ENCODE measurements around the gene LAMA5.

The LAMA5 gene

GRCh38 chr20:62273416-62273815 is 93.7 kb downstream of the LAMA5 start:
- DNase-seq (ENCODE audit: low spot score) = no peak
- Mint-ChIP-seq H3K27ac (no peak overlapping the region), H3K27me3 (ENCODE audit: low read depth) (no peaks in the 10 kb centered on the region), H3K4me1 (ENCODE audit: low read depth) (no peaks in the 10 kb centered on the region), H3K36me3 (ENCODE audit: low read depth) (peaks cover 16% of the 10 kb centered on the region), H3K4me3 (no peak overlapping the region), H3K9me3 (no peaks in the 10 kb centered on the region)

- no peaks in the 10 kb centered on the region for H3K4me1 Mint-ChIP-seq (ENCODE audit: low read depth)
- H3K36me3 Mint-ChIP-seq (ENCODE audit: low read depth) = peaks cover 19% of the 10 kb centered on the region
- H3K27me3 Mint-ChIP-seq (ENCODE audit: low read depth) = no peaks in the 10 kb centered on the region
- DNase-seq (ENCODE audit: low spot score) = no peak
- H3K4me3 Mint-ChIP-seq = no peak overlapping the region
- no peaks in the 10 kb centered on the region for H3K9me3 Mint-ChIP-seq
- H3K27ac Mint-ChIP-seq = no peak overlapping the region
Measured at GRCh38 chr20:62272200-62272599, 94.9 kb downstream of the LAMA5 start.

GRCh38 chr20:62269871-62270270 is 97.2 kb downstream of the LAMA5 start:
- Mint-ChIP-seq H3K9me3 (no peaks in the 10 kb centered on the region), H3K36me3 (ENCODE audit: low read depth) (peaks cover 25% of the 10 kb centered on the region), H3K27ac (no peak overlapping the region), H3K4me3 (no peak overlapping the region), H3K4me1 (ENCODE audit: low read depth) (no peaks in the 10 kb centered on the region), H3K27me3 (ENCODE audit: low read depth) (no peaks in the 10 kb centered on the region)
- no peak for DNase-seq (ENCODE audit: low spot score)

- DNase-seq (ENCODE audit: low spot score) = no peak
- H3K27me3 Mint-ChIP-seq (ENCODE audit: low read depth) = no peaks in the 10 kb centered on the region
- H3K9me3 Mint-ChIP-seq = no peaks in the 10 kb centered on the region
- H3K4me1 Mint-ChIP-seq (ENCODE audit: low read depth) = no peaks in the 10 kb centered on the region
- H3K36me3 Mint-ChIP-seq (ENCODE audit: low read depth) = peaks cover 24% of the 10 kb centered on the region
- no peak overlapping the region for H3K27ac Mint-ChIP-seq
- H3K4me3 Mint-ChIP-seq = no peak overlapping the region
Measured at GRCh38 chr20:62269378-62269777, 97.7 kb downstream of the LAMA5 start.

- H3K27ac Mint-ChIP-seq = no peak overlapping the region
- peaks cover 16% of the 10 kb centered on the region for H3K36me3 Mint-ChIP-seq (ENCODE audit: low read depth)
- DNase-seq (ENCODE audit: low spot score) = no peak
- no peaks in the 10 kb centered on the region for H3K27me3 Mint-ChIP-seq (ENCODE audit: low read depth)
- no peak overlapping the region for H3K4me3 Mint-ChIP-seq
- no peaks in the 10 kb centered on the region for H3K9me3 Mint-ChIP-seq
- no peaks in the 10 kb centered on the region for H3K4me1 Mint-ChIP-seq (ENCODE audit: low read depth)
Measured at GRCh38 chr20:62268228-62268900, 98.7 kb downstream of the LAMA5 start.

- no peaks in the 10 kb centered on the region for H3K27me3 Mint-ChIP-seq (ENCODE audit: low read depth)
- no peak overlapping the region for H3K4me3 Mint-ChIP-seq
- H3K27ac Mint-ChIP-seq = no peak overlapping the region
- H3K9me3 Mint-ChIP-seq = no peaks in the 10 kb centered on the region
- no peak for DNase-seq (ENCODE audit: low spot score)
- no peaks in the 10 kb centered on the region for H3K4me1 Mint-ChIP-seq (ENCODE audit: low read depth)
- peaks cover 11% of the 10 kb centered on the region for H3K36me3 Mint-ChIP-seq (ENCODE audit: low read depth)
Measured at GRCh38 chr20:62267543-62267942, 99.6 kb downstream of the LAMA5 start.

GRCh38 chr20:62266851-62267250 is 100.3 kb downstream of the LAMA5 start:
- DNase-seq (ENCODE audit: low spot score) = no peak
- no peaks in the 10 kb centered on the region for H3K27me3 Mint-ChIP-seq (ENCODE audit: low read depth)
- H3K27ac Mint-ChIP-seq = no peak overlapping the region
- H3K4me1 Mint-ChIP-seq (ENCODE audit: low read depth) = no peaks in the 10 kb centered on the region
- no peaks in the 10 kb centered on the region for H3K9me3 Mint-ChIP-seq
- H3K36me3 Mint-ChIP-seq (ENCODE audit: low read depth) = peaks cover 15% of the 10 kb centered on the region
- no peak overlapping the region for H3K4me3 Mint-ChIP-seq

- Mint-ChIP-seq H3K4me3 (no peak overlapping the region), H3K9me3 (no peaks in the 10 kb centered on the region), H3K36me3 (ENCODE audit: low read depth) (peaks cover 14% of the 10 kb centered on the region), H3K4me1 (ENCODE audit: low read depth) (no peaks in the 10 kb centered on the region), H3K27me3 (ENCODE audit: low read depth) (no peaks in the 10 kb centered on the region), H3K27ac (no peak overlapping the region)
- no peak for DNase-seq (ENCODE audit: low spot score)
Measured at GRCh38 chr20:62266340-62266739, 100.8 kb downstream of the LAMA5 start.

GRCh38 chr20:62265365-62265764 is 101.7 kb downstream of the LAMA5 start:
- H3K9me3 Mint-ChIP-seq = no peaks in the 10 kb centered on the region
- H3K36me3 Mint-ChIP-seq (ENCODE audit: low read depth) = peaks cover 14% of the 10 kb centered on the region
- no peak overlapping the region for H3K27ac Mint-ChIP-seq
- no peak overlapping the region for H3K4me3 Mint-ChIP-seq
- no peak for DNase-seq (ENCODE audit: low spot score)
- H3K4me1 Mint-ChIP-seq (ENCODE audit: low read depth) = no peaks in the 10 kb centered on the region
- H3K27me3 Mint-ChIP-seq (ENCODE audit: low read depth) = no peaks in the 10 kb centered on the region

GRCh38 chr20:62263396-62263795 is 103.7 kb downstream of the LAMA5 start:
- peaks cover 14% of the 10 kb centered on the region for H3K36me3 Mint-ChIP-seq (ENCODE audit: low read depth)
- H3K27ac Mint-ChIP-seq = no peak overlapping the region

GRCh38 chr20:62262064-62262463 is 105.0 kb downstream of the LAMA5 start:
- Mint-ChIP-seq H3K27ac (no peak overlapping the region), H3K4me3 (no peak overlapping the region), H3K36me3 (ENCODE audit: low read depth) (peaks cover 11% of the 10 kb centered on the region), H3K9me3 (no peaks in the 10 kb centered on the region), H3K27me3 (ENCODE audit: low read depth) (no peaks in the 10 kb centered on the region), H3K4me1 (ENCODE audit: low read depth) (no peaks in the 10 kb centered on the region)
- no peak for DNase-seq (ENCODE audit: low spot score)

More at GRCh38 chr20:62263396-62263795, 103.7 kb downstream of the LAMA5 start:
- Mint-ChIP-seq H3K9me3 (no peaks in the 10 kb centered on the region), H3K27me3 (ENCODE audit: low read depth) (no peaks in the 10 kb centered on the region), H3K4me3 (no peak overlapping the region), H3K4me1 (ENCODE audit: low read depth) (no peaks in the 10 kb centered on the region)
- no peak for DNase-seq (ENCODE audit: low spot score)

- Mint-ChIP-seq H3K4me1 (ENCODE audit: low read depth) (no peaks in the 10 kb centered on the region), H3K36me3 (ENCODE audit: low read depth) (peaks cover 5% of the 10 kb centered on the region), H3K4me3 (no peak overlapping the region), H3K9me3 (no peaks in the 10 kb centered on the region), H3K27ac (no peak overlapping the region), H3K27me3 (ENCODE audit: low read depth) (no peaks in the 10 kb centered on the region)
- DNase-seq (ENCODE audit: low spot score) = no peak
Measured at GRCh38 chr20:62259294-62259565, 107.9 kb downstream of the LAMA5 start.

All from T-helper 2 cell treated with Interferon-gamma antibody and Interleukin-4, amounts not matched to agents 5 μg/mL and 100 μg/mL, for 36 hours (primary cell).